Right ventricle myocardium inferior (tissue), 1 donor: ENCODE data around the gene AGTRAP. TPM values are rescaled to one million over a fixed set of nuclear protein-coding genes. Genes with fewer than 3 reads are reported as not detected.

ENCODE experiments used
- ATAC-seq: fragments of 200-7000 bp; cut with Tn5 transposase; one replicate; pipeline ENCODE4 v1.9.1; 2020; ENCODE audit warnings: mild to moderate bottlenecking, moderate library complexity
- DNase-seq: peaks from one replicate; pipeline ENCODE4 v3.0.0; 2021; ENCODE audit errors: missing footprints
- intact Hi-C: fragments of 100-400 bp; cut with DNase I; formaldehyde crosslinking; loops from one replicate; pipeline ENCODE4 v1.11.0; 2022
- total RNA-seq: library from RNA; stranded (reverse); fragmentation: NEBNext Ultra II Directional; extraction: Animal tissue kit (Norgen Biotek cat#: 25700); gene quantifications from one replicate; pipeline ENCODE4 v1.2.1, GENCODE V29; 2021
- donor health status: DM: no; HTN: yes; CAD: no; lungs with severe emphysema.

Gene AGTRAP
- total RNA-seq, 1 donor from 2014 or later, result 18.3 TPM

GRCh38 chr1:11777658-11778322 is 41.9 kb downstream of the AGTRAP start:
- DNase-seq, result peak; percentile 30
- intact Hi-C loops, result no loop called here
- no peak for ATAC-seq

- ATAC-seq (no peak), DNase-seq (peak; percentile 51)
- intact Hi-C loops, result no loop called here
These were observed 42.4 kb downstream of the AGTRAP start for GRCh38 chr1:11778336-11778735.

DNA sequence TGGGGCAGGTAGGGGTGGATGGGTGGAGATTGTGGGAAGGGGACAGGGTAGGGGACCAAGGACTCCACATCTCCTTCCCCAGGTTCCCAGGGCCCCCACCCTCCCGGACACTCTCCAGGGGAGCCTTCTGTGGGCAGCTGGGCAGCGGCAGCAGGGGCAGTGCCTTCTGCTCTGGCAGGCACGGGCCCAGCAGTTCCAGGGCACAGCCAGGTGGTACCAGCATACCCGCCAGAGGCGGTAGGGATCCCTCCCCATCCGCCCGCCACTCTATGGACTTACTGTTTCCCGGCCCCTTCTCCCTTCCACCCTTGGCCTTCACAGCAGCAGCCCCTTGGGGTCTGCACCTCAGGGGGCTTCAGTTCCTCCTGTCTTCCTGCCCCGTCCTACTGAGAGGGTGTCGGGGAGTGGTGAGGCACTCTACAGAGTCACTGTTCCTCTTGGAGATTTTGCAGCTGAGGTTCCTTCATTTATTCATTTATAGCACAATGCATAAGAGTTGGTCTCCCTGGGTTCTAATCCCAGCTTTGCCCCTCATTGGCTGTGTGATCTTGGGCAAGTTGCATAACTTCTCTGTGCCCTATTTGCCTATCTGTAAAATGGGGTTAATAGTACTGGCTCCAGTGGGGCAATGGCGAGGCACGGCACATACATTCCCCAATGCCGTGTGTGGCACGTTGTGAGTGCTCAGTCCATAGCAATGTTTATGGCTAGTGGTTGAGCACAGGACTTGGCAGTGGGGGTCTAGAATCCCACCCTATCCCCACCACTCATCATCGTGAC is 43.1 kb downstream of the AGTRAP start:
- ATAC-seq (no peak), DNase-seq (peak; percentile 43)
- intact Hi-C loops, result no loop called here

DNA sequence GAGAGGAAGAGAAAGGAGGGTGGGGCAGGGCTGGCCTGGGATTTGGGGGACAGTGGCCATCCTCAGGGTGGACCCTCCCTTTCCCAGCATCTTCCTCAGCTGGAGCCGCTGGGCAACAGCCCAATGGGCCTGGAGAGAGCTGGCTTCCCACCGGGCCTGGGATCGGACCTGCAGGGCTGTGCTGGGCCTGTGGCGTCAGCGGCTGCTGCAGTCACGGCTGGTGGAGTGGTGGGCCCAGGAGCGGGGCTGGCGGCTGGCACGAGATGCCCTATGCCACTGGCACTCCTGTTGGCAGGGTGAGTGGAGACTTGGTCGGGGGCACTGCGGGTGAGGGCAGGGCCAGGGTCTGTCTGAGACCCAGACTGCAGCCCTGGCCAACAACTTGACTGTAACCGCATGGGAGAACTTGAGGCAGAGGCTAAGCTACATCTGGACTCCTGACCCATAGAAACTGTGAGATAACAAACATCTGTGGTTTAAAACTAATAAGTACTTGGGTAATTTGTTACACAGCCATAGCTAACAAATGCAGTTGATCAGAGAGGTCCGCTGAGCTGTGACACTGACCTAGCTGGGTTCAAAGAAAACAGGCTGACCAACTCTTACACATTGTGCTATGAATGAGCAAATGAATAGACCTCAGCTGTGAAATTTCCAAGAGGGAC is 43.9 kb downstream of the AGTRAP start:
- intact Hi-C loops, result no loop called here
- DNase-seq, result peak; percentile 51
- ATAC-seq, result no peak

DNA sequence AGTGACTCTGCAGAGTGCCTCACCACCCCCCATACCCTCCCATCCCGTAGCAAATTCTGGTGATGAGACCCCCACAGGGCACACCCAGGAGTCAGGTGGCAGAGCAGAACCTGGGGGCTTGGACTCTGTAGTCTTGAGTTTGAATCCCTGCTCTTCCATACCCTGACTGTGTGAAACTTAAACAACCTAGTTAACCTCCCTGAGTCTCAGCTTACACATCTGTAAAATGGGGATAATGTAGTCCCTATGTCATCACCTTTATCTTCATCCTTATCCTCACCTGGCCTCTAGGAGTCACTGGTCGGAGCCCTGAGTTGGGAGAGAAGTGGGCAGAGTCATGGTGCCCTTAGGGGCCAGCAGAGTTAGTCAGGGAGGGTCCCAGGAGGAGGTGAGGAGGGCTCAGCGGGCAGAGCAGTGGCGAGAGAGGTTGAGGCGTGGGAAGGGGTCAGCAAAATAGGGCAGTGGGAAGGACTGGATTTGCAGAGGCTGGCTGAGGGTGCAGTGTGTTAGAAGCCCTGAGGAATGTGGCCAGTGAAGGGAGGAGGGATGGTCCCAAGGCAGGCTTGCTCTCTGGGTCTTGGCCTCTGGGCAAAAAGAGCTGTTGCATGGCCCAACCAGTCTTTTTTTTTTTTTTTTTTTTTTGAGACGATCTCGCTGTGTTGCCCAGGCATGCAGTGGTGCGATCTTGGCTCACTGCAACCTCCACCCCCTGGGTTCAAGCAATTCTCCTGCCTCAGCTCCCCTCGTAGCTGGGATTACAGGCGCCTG is 44.6 kb downstream of the AGTRAP start:
- intact Hi-C loops, result no loop called here
- no peak for ATAC-seq
- DNase-seq, result peak; percentile 46

DNA sequence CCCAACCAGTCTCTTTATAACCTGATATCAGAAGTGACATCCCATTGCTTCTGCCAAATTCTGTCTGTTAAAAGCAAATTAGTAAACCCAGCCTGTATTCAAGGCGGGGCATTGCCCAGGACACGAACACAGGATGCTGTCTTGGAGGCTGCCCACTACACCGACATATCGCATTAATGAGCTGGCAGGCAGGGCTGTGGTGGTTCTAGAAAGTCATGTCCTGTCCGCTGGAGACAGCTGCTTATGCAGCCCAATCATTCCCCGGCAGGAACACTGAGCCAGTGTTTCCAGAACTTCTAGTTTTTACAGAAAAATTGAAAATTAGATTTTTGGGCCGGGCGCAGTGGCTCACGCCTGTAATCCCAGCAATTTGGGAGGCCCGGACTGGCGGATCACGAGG is 45.4 kb downstream of the AGTRAP start:
- intact Hi-C loops, result no loop called here
- DNase-seq (peak; percentile 4), ATAC-seq (no peak)

DNA sequence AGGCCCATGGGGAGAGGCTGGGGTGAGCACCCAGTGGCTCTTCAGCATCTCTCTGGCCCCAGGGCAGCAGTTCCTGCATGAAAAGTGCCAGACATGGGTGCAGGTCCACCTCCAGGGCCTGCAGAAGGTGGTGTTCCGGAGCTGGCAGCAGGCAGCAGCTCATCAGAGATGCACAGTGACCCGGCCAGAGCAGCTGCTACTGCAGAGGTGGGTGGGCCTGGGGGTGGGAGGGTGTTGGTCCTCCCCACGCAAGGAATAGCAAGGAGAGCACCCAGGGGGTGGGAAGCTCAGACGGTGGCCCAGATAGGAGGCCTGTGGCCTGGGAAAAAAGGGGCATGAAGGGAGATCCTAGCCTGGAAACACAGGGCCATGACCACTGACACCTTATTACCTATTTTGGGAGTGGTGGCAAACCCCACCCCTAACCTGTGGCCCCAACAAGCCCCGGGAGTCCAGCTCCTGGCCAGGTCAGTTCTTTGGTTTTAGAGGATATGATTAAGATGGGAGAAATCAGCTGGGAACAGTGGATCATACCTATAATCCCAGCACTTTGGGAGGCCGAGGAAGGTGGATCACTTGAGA is 46.3 kb downstream of the AGTRAP start:
- intact Hi-C loops, result no loop called here
- no peak for ATAC-seq

DNA sequence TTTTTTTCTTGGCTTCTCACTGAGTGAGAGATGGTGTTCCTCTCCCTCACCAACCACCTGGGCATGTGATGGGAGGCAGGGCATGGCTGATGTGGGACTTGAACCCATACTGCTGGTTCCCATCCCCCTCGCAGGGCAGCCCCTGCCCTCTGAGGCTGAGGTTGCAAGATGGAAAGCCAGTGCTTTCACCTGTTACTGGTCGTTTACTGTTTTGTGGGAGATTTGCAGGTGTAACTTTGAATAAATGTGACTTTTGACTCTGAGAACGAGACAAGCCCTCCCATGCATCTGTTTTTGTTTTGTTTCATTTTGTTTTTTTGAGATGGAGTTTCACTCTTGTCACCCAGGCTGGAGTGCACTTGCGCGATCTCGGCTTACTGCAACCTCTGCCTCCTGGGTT is 47.6 kb downstream of the AGTRAP start:
- peak; percentile 45 for DNase-seq
- ATAC-seq, result no peak
- intact Hi-C loops, result no loop called here

More for the DNA sequence above, 46.3 kb downstream of the AGTRAP start:
- DNase-seq, result peak; percentile 57

GRCh38 chr1:11784256-11784992 is 48.5 kb downstream of the AGTRAP start:
- intact Hi-C loops, result no loop called here
- ATAC-seq (no peak), DNase-seq (peak; percentile 64)

GRCh38 chr1:11784993-11785769 is 49.2 kb downstream of the AGTRAP start:
- intact Hi-C loops, result no loop called here
- ATAC-seq, result peak; percentile 51
- DNase-seq, result peak; percentile 90

DNA sequence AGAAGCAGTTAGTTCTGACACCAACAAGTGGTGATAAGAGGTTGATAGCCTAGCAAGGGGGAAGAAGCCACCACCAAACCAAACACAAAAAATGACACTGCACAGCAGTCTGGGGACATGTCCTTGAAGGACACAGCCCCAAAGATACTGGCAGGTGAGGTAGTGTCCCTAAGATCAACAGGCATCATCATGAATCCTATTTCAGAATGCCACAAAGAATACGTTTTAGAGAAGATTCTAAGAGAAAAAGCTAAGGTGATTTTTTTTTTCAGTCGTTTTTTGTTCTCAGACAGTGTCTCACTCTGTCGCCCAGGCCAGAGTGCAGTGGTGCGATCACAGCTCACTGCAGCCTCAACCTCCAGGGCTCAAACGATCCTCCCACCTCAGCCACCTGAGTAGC is 50.2 kb downstream of the AGTRAP start:
- no peak for ATAC-seq
- DNase-seq, result peak; percentile 15
- intact Hi-C loops, result no loop called here

DNA sequence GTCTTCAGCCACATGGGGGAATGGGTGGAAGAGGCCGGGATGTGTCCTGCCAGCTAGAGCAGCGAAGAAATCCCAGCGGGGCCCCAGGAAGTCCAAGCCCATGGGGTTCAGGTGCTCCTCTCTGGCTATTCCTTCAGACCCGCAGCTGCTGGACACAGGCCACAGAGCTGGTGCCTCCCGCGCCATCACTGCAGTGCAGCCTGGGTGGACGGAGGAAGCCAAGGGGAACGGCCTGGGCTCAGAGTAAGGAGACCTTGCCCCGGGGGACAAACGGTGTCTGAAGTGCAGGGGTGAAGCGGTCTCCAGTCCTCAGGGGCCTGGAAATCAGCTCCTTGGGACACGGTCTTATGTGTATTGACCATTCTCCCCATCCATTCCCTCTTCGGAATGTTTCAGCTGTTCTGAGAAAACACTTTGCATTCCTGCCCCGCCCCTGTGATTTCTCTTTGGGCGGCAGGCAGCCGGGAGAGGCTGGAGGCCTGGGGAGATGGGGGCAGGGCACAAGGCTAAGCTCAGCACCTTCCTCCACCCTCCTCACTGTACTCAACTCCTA is 51.4 kb downstream of the AGTRAP start:
- intact Hi-C loops, result no loop called here
- DNase-seq, result peak; percentile 56
- peak; percentile 23 for ATAC-seq

GRCh38 chr1:11787804-11788436 is 52.0 kb downstream of the AGTRAP start:
- intact Hi-C loops, result no loop called here
- DNase-seq, result peak; percentile 68
- no peak for ATAC-seq

- intact Hi-C loops, result no loop called here
- DNase-seq (peak; percentile 65), ATAC-seq (no peak)
These were observed 52.7 kb downstream of the AGTRAP start for GRCh38 chr1:11788549-11789053.

DNA sequence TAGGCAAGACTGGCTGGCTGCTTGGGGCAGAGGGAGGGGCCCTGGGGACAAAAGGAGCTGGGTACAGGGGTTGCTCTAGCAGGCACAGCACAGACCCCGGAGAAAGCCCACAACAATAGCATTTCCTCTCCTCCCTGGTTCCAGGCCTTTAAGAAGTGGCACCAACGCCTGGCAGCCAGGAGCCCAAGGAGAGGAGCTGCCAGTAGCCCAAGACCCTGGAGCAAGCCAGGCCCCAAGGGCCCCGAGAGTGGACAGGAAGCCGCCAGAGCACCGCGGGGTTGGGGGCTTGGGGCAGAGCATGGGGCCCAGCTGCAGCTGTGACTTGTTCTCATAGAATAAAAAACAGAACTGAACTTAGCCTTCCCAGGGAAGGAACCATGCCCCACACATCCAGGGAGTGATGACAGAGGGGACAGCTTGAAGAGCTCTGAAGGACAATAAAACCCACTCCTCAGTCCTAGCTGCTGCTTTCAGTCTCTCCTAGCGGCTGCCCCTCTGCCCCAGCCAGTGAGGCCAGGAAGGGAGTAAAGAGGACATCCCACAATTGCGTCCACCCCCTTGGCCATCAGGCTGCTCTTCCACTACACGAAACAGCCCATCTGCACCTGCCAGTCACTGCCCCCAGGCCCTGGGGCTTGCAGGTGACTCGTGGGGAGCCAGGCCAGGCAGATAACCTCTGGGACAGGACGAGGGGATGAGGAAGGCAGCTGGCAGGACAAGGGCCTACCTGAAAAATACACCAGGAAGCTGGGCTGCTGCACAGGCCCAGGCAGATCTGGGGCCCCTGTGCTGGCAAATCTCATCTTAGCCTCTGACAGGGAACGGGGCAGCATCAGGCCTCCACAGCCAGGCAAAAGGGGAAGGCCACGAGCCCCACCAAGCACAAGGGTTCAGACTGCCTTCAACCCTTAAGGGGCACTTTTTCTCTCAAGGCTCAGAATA is 53.5 kb downstream of the AGTRAP start:
- ATAC-seq, result no peak

More for the DNA sequence above, 53.5 kb downstream of the AGTRAP start:
- DNase-seq, result peak; percentile 66
- intact Hi-C loops, result loop anchor here (2.0 to 5.0 kb wide), 2 partner anchors 15 to 93 kb away; partner anchors contain the start of gene MTHFR
